B cell (primary cell): Measurements from ENCODE around the gene IQCC. TPM values are rescaled to one million over a fixed set of nuclear protein-coding genes. Genes with fewer than 3 reads are reported as not detected.

ENCODE experiments used
- ATAC-seq: fragments of 200-7000 bp; cut with Tn5 transposase; one replicate; pipeline ENCODE4 v1.10.0; 2021; ENCODE audit warnings: low read depth, mild to moderate bottlenecking, moderate number of reproducible peaks, moderate library complexity
- CTCF ChIA-PET: fragments of 350-600 bp; sonication (Branson Sonifier 250); formaldehyde crosslinking; loops from one replicate; lab custom pipeline; 2021; ENCODE audit warnings: antibody characterized with exemption, inconsistent platforms; lab: Charles Lee
- POLR2A ChIA-PET: fragments of 350-600 bp; sonication (Branson Sonifier 250); formaldehyde crosslinking; loops from one replicate; lab custom pipeline; 2021; ENCODE audit warnings: antibody characterized with exemption; lab: Charles Lee
- DNase-seq: peaks from one replicate; pipeline ENCODE4 v3.0.0; 2013
- H2AFZ ChIP-seq: 2 replicates; pipeline ENCODE4 v1.6.1; 2012; ENCODE audit warnings: mild to moderate bottlenecking, low read depth, low read length; ENCODE audit not compliant: insufficient read depth, poor library complexity, severe bottlenecking
- H3K27ac ChIP-seq, 2 donors: 1 replicate in 1 of 2; 2 replicates in 1 of 2; pipeline ENCODE4 v1.5.1; 2012 to 2013; ENCODE audit warnings: low read length in 2 of 2, mild to moderate bottlenecking in 2 of 2, moderate library complexity in 1 of 2
- H3K27me3 ChIP-seq, 4 experiments: fragments of 200-600 bp in 1 of 4; sonication (generic) in 1 of 4; replicated peaks in 1 of 4; 1 replicate in 2 of 4; 2 replicates in 2 of 4; pipeline versions ENCODE4 v1.6.1 to v1.7.0; 2013 to 2016; ENCODE audit warnings: low read length in 3 of 4, mild to moderate bottlenecking in 2 of 4, mixed read lengths in 1 of 4, moderate library complexity in 1 of 4; ENCODE audit not compliant: insufficient read depth in 4 of 4, control insufficient read depth in 3 of 4; ENCODE audit errors: control extremely low read depth in 1 of 4
- H3K36me3 ChIP-seq, 2 experiments: replicated peaks in 1 of 2; 1 replicate in 1 of 2; 2 replicates in 1 of 2; pipeline versions ENCODE4 v1.6.1 to v1.7.1; 2013; ENCODE audit warnings: low read length in 1 of 2; ENCODE audit not compliant: insufficient read depth in 2 of 2, control insufficient read depth in 1 of 2; ENCODE audit errors: control extremely low read depth in 1 of 2, extremely low read depth in 1 of 2
- H3K4me1 ChIP-seq, 2 donors: fragments of 200-600 bp in 1 of 2; sonication (generic) in 1 of 2; 1 replicate in 1 of 2; 2 replicates in 1 of 2; pipeline versions ENCODE4 v1.5.1 to v1.6.1; 2013 to 2017; ENCODE audit warnings: low read length in 2 of 2; ENCODE audit not compliant: control insufficient read depth in 2 of 2, insufficient read depth in 2 of 2
- H3K4me2 ChIP-seq: replicated peaks from 2 replicates; pipeline ENCODE3; 2012; ENCODE audit warnings: mild to moderate bottlenecking, low read depth, low read length; ENCODE audit not compliant: poor library complexity, severe bottlenecking
- H3K4me3 ChIP-seq, 5 experiments: fragments of 200-600 bp in 1 of 5; sonication (generic) in 1 of 5; 1 replicate in 3 of 5; 2 replicates in 2 of 5; pipeline versions ENCODE4 v1.5.1 to v1.7.0; 2011 to 2016; ENCODE audit warnings: low read length in 4 of 5, mild to moderate bottlenecking in 4 of 5, low read depth in 2 of 5, control low read depth in 1 of 5, moderate library complexity in 1 of 5; ENCODE audit not compliant: insufficient read depth in 1 of 5; ENCODE audit errors: control extremely low read depth in 1 of 5, extremely low read depth in 1 of 5
- H3K79me2 ChIP-seq: fragments of 200-600 bp; sonication (generic); one replicate; pipeline ENCODE4 v1.6.0; 2016; ENCODE audit warnings: low read length; ENCODE audit not compliant: control insufficient read depth, insufficient read depth
- H3K9ac ChIP-seq: fragments of 200-600 bp; sonication (generic); 2 replicates; pipeline ENCODE4 v1.6.1; 2017; ENCODE audit warnings: mild to moderate bottlenecking, low read length, moderate library complexity
- H3K9me3 ChIP-seq, 3 donors: one replicate each; pipeline versions ENCODE4 v1.6.1 to v1.7.1; 2013; ENCODE audit warnings: low read length in 2 of 3; ENCODE audit not compliant: control insufficient read depth in 2 of 3, insufficient read depth in 1 of 3; ENCODE audit errors: control extremely low read depth in 1 of 3
- H4K20me1 ChIP-seq: 2 replicates; pipeline ENCODE4 v1.6.0; 2012; ENCODE audit warnings: mild to moderate bottlenecking, low read length; ENCODE audit not compliant: insufficient read depth, control insufficient read depth, poor library complexity, severe bottlenecking
- H3K27ac Mint-ChIP-seq: one replicate; pipeline ENCODE4 v1.8.0; 2021; ENCODE audit warnings: mixed read lengths
- H3K27me3 Mint-ChIP-seq: one replicate; pipeline ENCODE4 v1.8.0; 2021; ENCODE audit warnings: mixed read lengths
- H3K4me1 Mint-ChIP-seq: one replicate; pipeline ENCODE4 v1.8.0; 2021; ENCODE audit warnings: mixed read lengths
- H3K4me3 Mint-ChIP-seq: one replicate; pipeline ENCODE4 v1.8.0; 2021; ENCODE audit warnings: mixed read lengths
- H3K9me3 Mint-ChIP-seq: one replicate; pipeline ENCODE4 v1.8.0; 2022; ENCODE audit warnings: mixed read lengths; ENCODE audit not compliant: insufficient read depth
- CTCF ChIP-seq: fragments of 200-600 bp; IDR thresholded peaks from one replicate; pipeline ENCODE4 v1.8.0; 2022; ENCODE audit warnings: antibody characterized with exemption, mild to moderate bottlenecking
- EZH2 ChIP-seq: IDR thresholded peaks from 2 replicates; pipeline ENCODE4 v1.6.1; 2012; ENCODE audit warnings: borderline replicate concordance, low read depth, mild to moderate bottlenecking, moderate library complexity, low read length; ENCODE audit not compliant: insufficient read depth, poor library complexity, severe bottlenecking
- WGBS: methylation state at CpG from one replicate; pipeline ENCODE4 v1.1.5; 2013; ENCODE audit warnings: missing lambda C conversion rate; ENCODE audit not compliant: insufficient coverage; 5-methylcytosine and 5-hydroxymethylcytosine counted together
- intact Hi-C: fragments of 100-400 bp; cut with micrococcal nuclease; formaldehyde crosslinking; loops from one replicate; pipeline ENCODE4 v1.10.0; 2022
- polyA plus RNA-seq: library from polyadenylated mRNA; depleted of rRNA; stranded (reverse); fragments of >200 nt; gene quantifications from 2 replicates; pipeline ENCODE4 v1.2.3, GENCODE V29; 2012
- total RNA-seq, 2 donors: library from RNA; stranded (reverse); fragments of 120-200 nt in 1 of 2; gene quantifications; 1 replicate in 1 of 2; 2 replicates in 1 of 2; pipeline versions ENCODE4 v1.2.3 to v1.2.4, GENCODE V29; 2013 to 2022

Gene IQCC
- total and polyA plus RNA-seq, 2 donors (not counting 1 experiment from before 2014, with no cell fraction given) = 2.0 to 2.1 TPM

DNA sequence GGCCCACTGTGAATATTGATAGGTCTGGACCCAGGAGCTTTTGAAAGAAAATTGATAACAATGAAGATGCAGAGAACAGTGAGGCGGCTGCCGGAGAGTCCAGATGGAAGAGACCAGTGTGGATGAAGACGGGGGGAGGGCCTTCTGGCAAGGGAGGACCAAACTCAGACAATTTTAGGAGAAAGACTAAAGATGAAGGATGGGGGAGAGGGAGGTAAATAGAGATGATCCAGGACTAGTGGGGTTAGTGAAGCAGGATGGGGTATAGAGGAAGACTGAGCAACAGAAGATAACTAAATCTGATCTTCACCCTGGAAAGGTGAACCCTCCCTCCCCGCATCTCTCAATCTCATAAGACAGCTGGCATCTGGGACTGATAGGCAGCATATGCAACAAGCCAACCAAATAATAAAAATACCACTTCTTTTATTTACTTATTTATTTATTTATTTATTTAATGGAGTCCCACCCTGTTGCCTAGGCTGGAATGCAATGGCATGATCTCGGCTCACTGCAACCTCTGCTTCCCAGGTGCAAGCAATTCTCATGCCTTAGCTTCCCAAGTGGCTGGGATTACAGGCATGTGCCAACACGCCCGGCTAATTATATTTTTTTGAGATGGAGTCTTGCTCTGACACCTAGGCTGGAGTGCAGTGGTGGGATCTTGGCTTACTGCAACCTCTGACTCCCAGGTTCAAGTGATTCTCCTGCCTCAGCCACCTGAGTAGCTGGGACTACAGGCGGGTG, 27.3 kb downstream of the IQCC start:
- WGBS = 95% methylated on average over 6 of the region's 8 CpGs
- no peak for ATAC-seq
- Histone ChIP-seq H3K27me3 (no peaks in the 10 kb centered on the region), H3K9me3 (no peaks in the 10 kb centered on the region), H4K20me1 (no peaks in the 10 kb centered on the region), H3K27ac (no peak overlapping the region), H3K36me3 (peaks cover 8 to 39% of the 10 kb centered on the region in 2 experiments), H2AFZ (no peak overlapping the region), H3K79me2 (no peaks in the 10 kb centered on the region), H3K9ac (no peak overlapping the region), H3K4me3 (no peak overlapping the region), H3K4me1 (no peaks in the 10 kb centered on the region), H3K4me2 (no peak overlapping the region)
- H3K9me3 Mint-ChIP-seq = no peaks in the 10 kb centered on the region
- peaks cover 1% of the 10 kb centered on the region for H3K4me1 Mint-ChIP-seq
- no peak overlapping the region for H3K27ac Mint-ChIP-seq
- no peaks in the 10 kb centered on the region for H3K27me3 Mint-ChIP-seq
- intact Hi-C loops = no loop called here
- no peak for TF ChIP-seq EZH2
- no peak for TF ChIP-seq CTCF
- ChIA-PET POLR2A (interaction anchor here (0.6 kb wide), 1 partner anchor 206 kb away, joined by 5 read pairs; no protein-coding TSS in a partner anchor), CTCF (interaction anchor here (1.4 kb wide), 1 partner anchor 85 kb away, joined by 3 read pairs; no protein-coding TSS in a partner anchor)
- DNase-seq = no peak
- no peak overlapping the region for H3K4me3 Mint-ChIP-seq

DNA sequence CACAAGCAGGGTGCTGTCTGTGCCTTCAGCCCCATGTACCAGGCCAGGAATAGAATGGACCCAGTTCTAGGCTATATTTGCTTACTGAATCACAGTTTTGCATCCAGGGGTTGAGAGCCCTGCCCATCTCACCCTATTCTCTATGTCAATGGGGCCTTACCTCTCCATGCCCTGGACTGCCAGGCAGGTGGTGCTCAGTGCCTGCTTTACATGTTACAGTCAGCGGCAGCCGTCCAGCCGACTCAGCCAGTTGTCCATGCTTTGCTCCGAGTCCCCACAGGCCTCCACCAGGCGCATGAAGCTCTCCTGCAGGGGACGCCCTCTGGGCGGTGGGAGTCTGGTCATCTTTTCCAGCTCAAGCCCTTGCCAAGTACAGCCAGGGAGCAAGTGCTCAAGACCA, 29.3 kb downstream of the IQCC start:
- no peaks in the 10 kb centered on the region for H3K9me3 Mint-ChIP-seq
- Histone ChIP-seq H3K36me3 (peaks cover 2 to 23% of the 10 kb centered on the region in 2 experiments), H4K20me1 (no peaks in the 10 kb centered on the region), H3K27ac (no peak overlapping the region), H3K9me3 (no peaks in the 10 kb centered on the region), H3K27me3 (no peaks in the 10 kb centered on the region), H3K4me1 (peaks cover 0 to 3% of the 10 kb centered on the region in 2 donors), H3K4me3 (no peak overlapping the region), H3K4me2 (no peak overlapping the region), H2AFZ (no peak overlapping the region), H3K79me2 (no peaks in the 10 kb centered on the region), H3K9ac (no peak overlapping the region)
- CTCF ChIA-PET = interaction anchor here (1.9 to 8.7 kb wide), 2 partner anchors 15 to 19 kb away, joined by 7 to 84 read pairs; partner anchors contain the start of genes FAM167B and LCK
- no peak overlapping the region for H3K27ac Mint-ChIP-seq
- H3K27me3 Mint-ChIP-seq = no peaks in the 10 kb centered on the region
- POLR2A ChIA-PET = interaction anchor here (0.6 kb wide), 1 partner anchor 536 kb away, joined by 3 read pairs; no protein-coding TSS in a partner anchor
- TF ChIP-seq CTCF (no peak), EZH2 (no peak)
- peaks cover 1% of the 10 kb centered on the region for H3K4me1 Mint-ChIP-seq
- DNase-seq (no peak), ATAC-seq (no peak)
- 99% methylated on average over 7 of the region's 7 CpGs for WGBS
- no peak overlapping the region for H3K4me3 Mint-ChIP-seq
- intact Hi-C loops = no loop called here
